Upper lobe of left lung (tissue), 6 donors: ENCODE data around the gene EPB41L4B. TPM values are rescaled to one million over a fixed set of nuclear protein-coding genes. Genes with fewer than 3 reads are reported as not detected.

ENCODE experiments used
- ATAC-seq, 2 donors: fragments of 200-7000 bp; cut with Tn5 transposase; one replicate each; pipeline ENCODE4 v1.9.1; 2022; ENCODE audit warnings: mild to moderate bottlenecking in 2 of 2, moderate library complexity in 2 of 2; ENCODE audit not compliant: low FRiP score in 2 of 2
- DNase-seq, 2 donors: peaks; one replicate each; pipeline ENCODE4 v3.0.0-alpha.2; 2019 to 2020
- H3K27ac ChIP-seq, 4 donors: fragments of 200-600 bp; sonication (generic); one replicate each; pipeline ENCODE4 v1.5.1; 2016 to 2019
- H3K27me3 ChIP-seq, 4 donors: fragments of 200-600 bp; sonication (generic); one replicate each; pipeline ENCODE4 v1.5.1; 2017 to 2019
- H3K36me3 ChIP-seq, 4 donors: fragments of 200-600 bp; sonication (generic); one replicate each; pipeline ENCODE4 v1.5.1; 2016 to 2019
- H3K4me1 ChIP-seq, 4 donors: fragments of 200-600 bp; sonication (generic); one replicate each; pipeline ENCODE4 v1.5.1; 2018 to 2019
- H3K4me3 ChIP-seq, 4 donors: fragments of 200-600 bp; sonication (generic); one replicate each; pipeline ENCODE4 v1.5.1; 2017 to 2019; ENCODE audit warnings: mild to moderate bottlenecking in 2 of 4, moderate library complexity in 1 of 4
- H3K9me3 ChIP-seq, 4 donors: fragments of 200-600 bp; sonication (generic); one replicate each; pipeline ENCODE4 v1.5.1; 2018 to 2019
- CTCF ChIP-seq, 6 experiments: fragments of 450-650 bp in 4 of 6; fragments of 200-600 bp in 2 of 6; sonication (generic) in 2 of 6; IDR thresholded peaks; one replicate each; pipeline ENCODE4 v1.5.1; 2016 to 2019; ENCODE audit warnings: antibody characterized with exemption in 6 of 6
- EP300 ChIP-seq, 4 donors: sonication (generic); formaldehyde crosslinking; IDR thresholded peaks; one replicate each; pipeline ENCODE4 v1.5.1; 2017; ENCODE audit warnings: antibody characterized with exemption in 4 of 4, control low read depth in 2 of 4
- POLR2A ChIP-seq, 4 donors: fragments of 450-650 bp; IDR thresholded peaks; one replicate each; pipeline ENCODE4 v1.5.1; 2016 to 2017; ENCODE audit warnings: antibody characterized with exemption in 4 of 4, mild to moderate bottlenecking in 2 of 4
- POLR2AphosphoS5 ChIP-seq, 2 donors: sonication (generic); formaldehyde crosslinking; IDR thresholded peaks; one replicate each; pipeline ENCODE4 v1.5.1; 2017; ENCODE audit warnings: antibody characterized with exemption in 2 of 2
- WGBS, 2 donors: methylation state at CpG; one replicate each; pipeline ENCODE4 v1.1.5; 2017 to 2018; 5-methylcytosine and 5-hydroxymethylcytosine counted together
- total RNA-seq, 6 donors: library from RNA; depleted of rRNA in 4 of 6; stranded (reverse); fragments of >200 nt in 4 of 6; gene quantifications; one replicate each; pipeline versions ENCODE4 v1.1.0 to v1.2.1, GENCODE V29; 2016 to 2021
- donor health status: DM: no; HTN: no; CAD: no; lungs with moderate emphysema.
- donor health status: DM: no; HTN: yes; CAD: no; lungs with severe emphysema.

EPB41L4B gene
- total RNA-seq, 6 donors from 2014 or later, result 8.3 to 28.0 (median 10.9) TPM

- no peak for ATAC-seq
- Histone ChIP-seq H3K4me1 (peaks cover 0 to 9% (median 0%) of the 10 kb centered on the region in 4 donors), H3K27me3 (no peaks in the 10 kb centered on the region), H3K27ac (no peak overlapping the region), H3K36me3 (no peaks in the 10 kb centered on the region), H3K9me3 (no peaks in the 10 kb centered on the region), H3K4me3 (no peak overlapping the region)
- TF ChIP-seq EP300 (IDR thresholded peaks at IDR 0.05), result no peak
- no peak for TF ChIP-seq POLR2AphosphoS5 (IDR thresholded peaks at IDR 0.05)
- TF ChIP-seq CTCF (IDR thresholded peaks at IDR 0.05), result no peak
- no peak for TF ChIP-seq POLR2A (IDR thresholded peaks at IDR 0.05)
- WGBS, 2 donors, result 66 to 83% methylated on average over 3 of the region's 3 CpGs
- DNase-seq, result no peak
Measured at GRCh38 chr9:109283012-109283411, 37.8 kb downstream of the EPB41L4B start.

- H3K36me3 ChIP-seq, result no peaks in the 10 kb centered on the region
- no peak for TF ChIP-seq CTCF (IDR thresholded peaks at IDR 0.05)
- no peak for TF ChIP-seq POLR2AphosphoS5 (IDR thresholded peaks at IDR 0.05)
- TF ChIP-seq EP300 (IDR thresholded peaks at IDR 0.05), result no peak
- H3K4me3 ChIP-seq, result no peak overlapping the region
- H3K4me1 ChIP-seq, result peaks cover 0 to 6% (median 0%) of the 10 kb centered on the region in 4 donors
- ATAC-seq, result no peak
- no peaks in the 10 kb centered on the region for H3K9me3 ChIP-seq
- WGBS, 2 donors, result 87 to 95% methylated on average over 3 of the region's 3 CpGs
- no peak for DNase-seq
- H3K27ac ChIP-seq, result no peak overlapping the region
- H3K27me3 ChIP-seq, result no peaks in the 10 kb centered on the region
Measured at GRCh38 chr9:109282302-109282701, 38.6 kb downstream of the EPB41L4B start.

- 87 to 96% methylated on average over 8 of the region's 8 CpGs for WGBS, 2 donors
- H3K4me1 ChIP-seq, result no peaks in the 10 kb centered on the region
Measured at GRCh38 chr9:109281518-109281917, 39.3 kb downstream of the EPB41L4B start.

GRCh38 chr9:109278848-109279247 lies 42.0 kb downstream of the EPB41L4B start:
- Histone ChIP-seq H3K9me3 (no peaks in the 10 kb centered on the region), H3K27me3 (no peaks in the 10 kb centered on the region), H3K36me3 (no peaks in the 10 kb centered on the region), H3K27ac (no peak overlapping the region), H3K4me3 (no peak overlapping the region), H3K4me1 (no peaks in the 10 kb centered on the region)
- DNase-seq (no peak), ATAC-seq (no peak)
- 83 to 84% methylated on average over 2 of the region's 2 CpGs for WGBS, 2 donors
- TF ChIP-seq POLR2AphosphoS5 (IDR thresholded peaks at IDR 0.05) (no peak), CTCF (IDR thresholded peaks at IDR 0.05) (no peak), POLR2A (IDR thresholded peaks at IDR 0.05) (no peak), EP300 (IDR thresholded peaks at IDR 0.05) (no peak)

More at GRCh38 chr9:109281518-109281917, 39.3 kb downstream of the EPB41L4B start:
- no peaks in the 10 kb centered on the region for H3K9me3 ChIP-seq
- no peaks in the 10 kb centered on the region for H3K27me3 ChIP-seq
- no peak for DNase-seq
- H3K4me3 ChIP-seq, result no peak overlapping the region
- no peak for ATAC-seq
- no peaks in the 10 kb centered on the region for H3K36me3 ChIP-seq
- H3K27ac ChIP-seq, result no peak overlapping the region
- TF ChIP-seq EP300 (IDR thresholded peaks at IDR 0.05) (no peak), POLR2AphosphoS5 (IDR thresholded peaks at IDR 0.05) (no peak), POLR2A (IDR thresholded peaks at IDR 0.05) (no peak), CTCF (IDR thresholded peaks at IDR 0.05) (no peak)

GRCh38 chr9:109278216-109278615 lies 42.6 kb downstream of the EPB41L4B start:
- Histone ChIP-seq H3K27ac (no peak overlapping the region), H3K4me3 (no peak overlapping the region), H3K9me3 (no peaks in the 10 kb centered on the region), H3K36me3 (no peaks in the 10 kb centered on the region), H3K4me1 (no peaks in the 10 kb centered on the region), H3K27me3 (no peaks in the 10 kb centered on the region)
- DNase-seq, result no peak
- WGBS, 2 donors, result 75 to 80% methylated on average over 6 of the region's 6 CpGs
- no peak for TF ChIP-seq CTCF (IDR thresholded peaks at IDR 0.05)
- no peak for TF ChIP-seq EP300 (IDR thresholded peaks at IDR 0.05)
- no peak for TF ChIP-seq POLR2AphosphoS5 (IDR thresholded peaks at IDR 0.05)
- TF ChIP-seq POLR2A (IDR thresholded peaks at IDR 0.05), result no peak
- ATAC-seq, result no peak
